ENCODE data around the gene AZGP1.
A peak's percentile ranks its signal among the peaks of the same experiment; 100 is the strongest.

The AZGP1 gene

DNA sequence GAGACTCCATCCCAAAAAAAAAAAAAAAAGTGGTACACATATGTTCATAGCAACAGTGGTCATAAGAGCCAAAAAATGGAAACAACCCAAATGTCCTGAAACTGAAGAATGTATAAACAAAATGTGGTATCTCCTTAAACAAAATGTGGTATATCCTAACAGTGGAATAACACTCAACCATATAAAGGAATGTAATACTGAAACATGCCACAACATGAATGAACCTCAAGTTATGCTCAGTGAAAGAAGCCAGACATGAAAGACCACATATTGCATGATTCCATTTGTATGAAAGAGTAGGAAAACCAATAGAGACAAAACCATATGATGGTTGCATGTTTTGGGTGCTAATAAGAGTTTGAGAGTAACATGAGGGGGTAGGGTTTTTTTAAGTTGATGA is 49.5 kb downstream of the AZGP1 start:
- H4K20me1 ChIP-seq (ENCODE audit: insufficient read depth, low read length): no peaks in the 10 kb centered on the region
- H2AFZ ChIP-seq (ENCODE audit: low read length): no peak overlapping the region
- H3K9ac ChIP-seq (ENCODE audit: low read length): no peak overlapping the region
- H3K9me3 ChIP-seq (ENCODE audit: low read length): 0 out of 2 replicates have a peak, but pooled peaks cover 4% of the 10 kb centered on the region
- H3F3A ChIP-seq (ENCODE audit: insufficient read depth, low read length): no peaks in the 10 kb centered on the region
- no peak overlapping the region for H3K4me2 ChIP-seq (ENCODE audit: low read length)
- H3K79me2 ChIP-seq (ENCODE audit: insufficient read depth, low read length): no peaks in the 10 kb centered on the region
- H3K9me2 ChIP-seq (ENCODE audit: low read depth, low read length): no peaks in the 10 kb centered on the region
- H3K27ac ChIP-seq (ENCODE audit: low read depth, low read length, poor library complexity, severe bottlenecking): no peak overlapping the region
- TF ChIP-seq, protein P1, sequence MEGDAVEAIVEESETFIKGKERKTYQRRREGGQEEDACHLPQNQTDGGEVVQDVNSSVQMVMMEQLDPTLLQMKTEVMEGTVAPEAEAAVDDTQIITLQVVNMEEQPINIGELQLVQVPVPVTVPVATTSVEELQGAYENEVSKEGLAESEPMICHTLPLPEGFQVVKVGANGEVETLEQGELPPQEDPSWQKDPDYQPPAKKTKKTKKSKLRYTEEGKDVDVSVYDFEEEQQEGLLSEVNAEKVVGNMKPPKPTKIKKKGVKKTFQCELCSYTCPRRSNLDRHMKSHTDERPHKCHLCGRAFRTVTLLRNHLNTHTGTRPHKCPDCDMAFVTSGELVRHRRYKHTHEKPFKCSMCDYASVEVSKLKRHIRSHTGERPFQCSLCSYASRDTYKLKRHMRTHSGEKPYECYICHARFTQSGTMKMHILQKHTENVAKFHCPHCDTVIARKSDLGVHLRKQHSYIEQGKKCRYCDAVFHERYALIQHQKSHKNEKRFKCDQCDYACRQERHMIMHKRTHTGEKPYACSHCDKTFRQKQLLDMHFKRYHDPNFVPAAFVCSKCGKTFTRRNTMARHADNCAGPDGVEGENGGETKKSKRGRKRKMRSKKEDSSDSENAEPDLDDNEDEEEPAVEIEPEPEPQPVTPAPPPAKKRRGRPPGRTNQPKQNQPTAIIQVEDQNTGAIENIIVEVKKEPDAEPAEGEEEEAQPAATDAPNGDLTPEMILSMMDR (IDR thresholded peaks at IDR 0.05; ENCODE audit: low read length): no peak
- TF ChIP-seq EZH2 (IDR thresholded peaks at IDR 0.05; ENCODE audit: borderline replicate concordance, low read length): no peak
- H3K27me3 ChIP-seq (ENCODE audit: insufficient read depth, low read length): no peaks in the 10 kb centered on the region
- H3K36me3 ChIP-seq (ENCODE audit: insufficient read depth, low read length): peaks cover 5% of the 10 kb centered on the region
- no peak overlapping the region for H3K4me3 ChIP-seq (ENCODE audit: low read depth, low read length, poor library complexity, severe bottlenecking)
- H3K4me1 ChIP-seq (ENCODE audit: insufficient read depth, low read length, severe bottlenecking): peaks cover 6% of the 10 kb centered on the region

DNA sequence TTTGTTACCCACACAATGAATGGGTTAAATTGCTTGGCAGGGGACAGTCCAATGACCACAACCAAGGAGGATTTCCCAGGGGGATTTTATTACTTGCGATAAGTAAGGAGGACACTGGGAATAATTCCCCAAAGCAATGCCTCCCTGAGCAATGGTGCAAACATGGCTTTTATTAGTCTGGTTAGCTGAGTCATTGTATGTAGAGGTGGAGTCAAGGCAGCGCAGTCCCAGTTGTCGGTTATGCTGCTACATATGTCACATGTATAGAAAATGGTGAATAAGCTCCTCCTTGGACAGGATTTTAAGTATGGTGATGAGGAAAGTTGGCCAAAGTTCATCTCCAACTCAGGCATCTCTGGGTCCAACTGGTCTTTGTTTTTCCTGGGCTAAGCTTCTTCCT is 52.6 kb downstream of the AZGP1 start:
- Histone ChIP-seq H4K20me1 (ENCODE audit: insufficient read depth, low read length) (no peaks in the 10 kb centered on the region), H3K4me3 (ENCODE audit: low read depth, low read length, poor library complexity, severe bottlenecking) (no peak overlapping the region), H3F3A (ENCODE audit: insufficient read depth, low read length) (no peaks in the 10 kb centered on the region), H3K79me2 (ENCODE audit: insufficient read depth, low read length) (peaks cover 10% of the 10 kb centered on the region), H3K4me1 (ENCODE audit: insufficient read depth, low read length, severe bottlenecking) (peaks cover 16% of the 10 kb centered on the region), H3K9me3 (ENCODE audit: low read length) (0 out of 2 replicates have a peak, but pooled peaks cover 4% of the 10 kb centered on the region), H3K4me2 (ENCODE audit: low read length) (no peak overlapping the region), H3K27me3 (ENCODE audit: insufficient read depth, low read length) (no peaks in the 10 kb centered on the region), H3K36me3 (ENCODE audit: insufficient read depth, low read length) (peaks cover 9% of the 10 kb centered on the region), H2AFZ (ENCODE audit: low read length) (no peak overlapping the region), H3K9ac (ENCODE audit: low read length) (no peak overlapping the region), H3K9me2 (ENCODE audit: low read depth, low read length) (no peaks in the 10 kb centered on the region), H3K27ac (ENCODE audit: low read depth, low read length, poor library complexity, severe bottlenecking) (no peak overlapping the region)
- TF ChIP-seq, protein P1 (IDR thresholded peaks at IDR 0.05; ENCODE audit: low read length): no peak
- TF ChIP-seq EZH2 (IDR thresholded peaks at IDR 0.05; ENCODE audit: borderline replicate concordance, low read length): no peak

DNA sequence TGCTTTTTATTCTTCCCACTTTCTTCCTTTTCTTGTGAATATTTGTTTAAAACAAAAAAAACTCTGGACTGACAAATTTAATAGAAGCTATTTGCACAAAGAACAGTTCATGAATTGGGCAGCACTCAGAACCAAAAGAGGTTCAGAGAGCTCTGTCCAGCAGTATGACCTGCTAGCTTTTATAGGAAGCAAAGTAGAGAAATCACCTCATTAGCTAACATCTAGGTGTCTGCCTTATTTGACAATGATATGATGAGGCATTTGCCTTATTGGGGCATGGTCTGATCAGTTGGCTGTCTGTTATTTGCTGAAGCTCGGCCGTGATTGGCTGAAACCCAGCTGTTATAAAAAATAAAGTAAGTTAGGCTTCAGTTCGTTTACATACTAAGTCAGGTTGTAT is 55.7 kb downstream of the AZGP1 start:
- peaks cover 27% of the 10 kb centered on the region for H3K4me1 ChIP-seq (ENCODE audit: insufficient read depth, low read length, severe bottlenecking)
- TF ChIP-seq, protein P1 (IDR thresholded peaks at IDR 0.05; ENCODE audit: low read length): no peak
- no peak for TF ChIP-seq EZH2 (IDR thresholded peaks at IDR 0.05; ENCODE audit: borderline replicate concordance, low read length)
- no peak overlapping the region for H3K27ac ChIP-seq (ENCODE audit: low read depth, low read length, poor library complexity, severe bottlenecking)
- H3K36me3 ChIP-seq (ENCODE audit: insufficient read depth, low read length): peaks cover 29% of the 10 kb centered on the region
- H3K4me3 ChIP-seq (ENCODE audit: low read depth, low read length, poor library complexity, severe bottlenecking): peak overlapping the region; percentile 79
- 0 out of 2 replicates have a peak, but pooled peaks cover 4% of the 10 kb centered on the region for H3K9me3 ChIP-seq (ENCODE audit: low read length)
- H3K9ac ChIP-seq (ENCODE audit: low read length): peak overlapping the region; percentile 85
- no peaks in the 10 kb centered on the region for H3K9me2 ChIP-seq (ENCODE audit: low read depth, low read length)
- no peaks in the 10 kb centered on the region for H3K27me3 ChIP-seq (ENCODE audit: insufficient read depth, low read length)
- no peaks in the 10 kb centered on the region for H3F3A ChIP-seq (ENCODE audit: insufficient read depth, low read length)
- no peaks in the 10 kb centered on the region for H4K20me1 ChIP-seq (ENCODE audit: insufficient read depth, low read length)
- peaks cover 16% of the 10 kb centered on the region for H3K79me2 ChIP-seq (ENCODE audit: insufficient read depth, low read length)
- H3K4me2 ChIP-seq (ENCODE audit: low read length): peak overlapping the region; percentile 83
- no peak overlapping the region for H2AFZ ChIP-seq (ENCODE audit: low read length)
